K562 (cell line): Measurements from ENCODE around the gene CBLIF. TPM values are rescaled to one million over a fixed set of nuclear protein-coding genes. Genes with fewer than 3 reads are reported as not detected.

Experiments used
- ATF7 ChIP-seq: fragments of 450-650 bp; IDR thresholded peaks from 2 replicates; pipeline ENCODE4 v1.7.1; 2014; ENCODE audit warnings: mild to moderate bottlenecking, moderate library complexity
- BCLAF1 ChIP-seq, 2 experiments: fragments of 450-650 bp in 1 of 2; IDR thresholded peaks; 2 replicates each; pipeline ENCODE4 v1.6.1; 2011 to 2017; ENCODE audit warnings: low read depth in 2 of 2, antibody characterized with exemption in 1 of 2, borderline replicate concordance in 1 of 2, low read length in 1 of 2, mild to moderate bottlenecking in 1 of 2, mixed read lengths in 1 of 2; ENCODE audit not compliant: control insufficient read depth in 1 of 2
- CREB5 ChIP-seq: fragments of 250-450 bp; sonication (Bioruptor Pico); IDR thresholded peaks from 2 replicates; pipeline ENCODE4 v1.5.0; 2020; ENCODE audit warnings: mild to moderate bottlenecking
- DMBX1 ChIP-seq: fragments of 250-450 bp; sonication (Bioruptor Pico); IDR thresholded peaks from 2 replicates; pipeline ENCODE4 v1.8.0; 2022; ENCODE audit warnings: inconsistent platforms, mild to moderate bottlenecking, moderate library complexity, borderline replicate concordance
- FOXP4 ChIP-seq: sonication (generic); formaldehyde crosslinking; IDR thresholded peaks from 2 replicates; pipeline ENCODE4 v1.8.0; 2022; ENCODE audit warnings: mild to moderate bottlenecking, missing genetic modification reagents, borderline replicate concordance
- GABPA ChIP-seq: fragments of 200-800 bp; sonication (Bioruptor generic); conservative IDR thresholded peaks from 2 replicates; pipeline ENCODE4 v1.6.1; 2016; ENCODE audit warnings: low read depth, missing genetic modification characterization, missing compliant biosample characterization
- GATAD2B ChIP-seq: fragments of 450-650 bp; IDR thresholded peaks from 2 replicates; pipeline ENCODE4 v1.6.1; 2017; ENCODE audit warnings: mild to moderate bottlenecking, borderline replicate concordance
- LCOR ChIP-seq: sonication (generic); formaldehyde crosslinking; IDR thresholded peaks from 2 replicates; pipeline ENCODE4 v1.8.0; 2022; ENCODE audit warnings: mild to moderate bottlenecking, missing genetic modification reagents
- NCOA2 ChIP-seq, 2 experiments: fragments of 450-650 bp; IDR thresholded peaks; 2 replicates each; pipeline ENCODE4 v1.6.1; 2018; ENCODE audit warnings: mild to moderate bottlenecking in 2 of 2, moderate library complexity in 1 of 2; ENCODE audit not compliant: partially characterized antibody in 2 of 2
- NFATC3 ChIP-seq: fragments of 450-650 bp; IDR thresholded peaks from 2 replicates; pipeline ENCODE4 v1.6.1; 2017; ENCODE audit warnings: mild to moderate bottlenecking
- NONO ChIP-seq, 2 experiments: fragments of 200-400 bp in 1 of 2; fragments of 450-650 bp in 1 of 2; formaldehyde crosslinking in 1 of 2; IDR thresholded peaks; 2 replicates each; pipeline ENCODE4 v1.6.1; 2017; ENCODE audit warnings: low read depth in 2 of 2, mild to moderate bottlenecking in 2 of 2, moderate library complexity in 2 of 2, low read length in 1 of 2
- NUFIP1 ChIP-seq: fragments of 450-650 bp; IDR thresholded peaks from 2 replicates; pipeline ENCODE4 v1.6.1; 2018; ENCODE audit not compliant: partially characterized antibody
- PHB ChIP-seq: fragments of 250-450 bp; sonication (Bioruptor Pico); IDR thresholded peaks from 2 replicates; pipeline ENCODE4 v1.5.0; 2021
- PRDM10 ChIP-seq: fragments of 450-650 bp; IDR thresholded peaks from 2 replicates; pipeline ENCODE4 v1.6.1; 2018; ENCODE audit not compliant: partially characterized antibody
- SP1 ChIP-seq: sonication (generic); formaldehyde crosslinking; IDR thresholded peaks from 2 replicates; pipeline ENCODE4 v1.8.1; 2022; ENCODE audit warnings: mild to moderate bottlenecking, missing genetic modification reagents
- YBX1 ChIP-seq: fragments of 450-650 bp; IDR thresholded peaks from 2 replicates; pipeline ENCODE4 v1.7.1; 2016; ENCODE audit warnings: mild to moderate bottlenecking
- ZBED1 ChIP-seq: IDR thresholded peaks from 2 replicates; pipeline ENCODE4 v1.6.1; 2014
- ZNF175 ChIP-seq: fragments of 200-800 bp; sonication (Bioruptor generic); IDR thresholded peaks from 2 replicates; pipeline ENCODE4 v1.6.1; 2016; ENCODE audit warnings: low read depth, mild to moderate bottlenecking, missing genetic modification characterization, missing compliant biosample characterization
- ZNF444 ChIP-seq: fragments of 250-450 bp; sonication (Bioruptor Pico); IDR thresholded peaks from 2 replicates; pipeline ENCODE4 v1.4.0; 2020; ENCODE audit warnings: mild to moderate bottlenecking, moderate library complexity
- polyA plus RNA-seq, 8 experiments: library from polyadenylated mRNA; depleted of rRNA in 4 of 8; stranded (reverse) in 5 of 8; unstranded in 3 of 8; fragments of >200 nt; fragmentation: Nextera tagmentation in 2 of 8; fragmentation: Illumina TruSeq in 1 of 8; extraction: Ambion mirVana in 2 of 8; extraction: Trizol in 1 of 8; gene quantifications; 2 replicates each; pipeline versions ENCODE4 v1.2.1 to v1.2.3, GENCODE V29; 2011 to 2014; ENCODE audit warnings: inconsistent platforms in 1 of 8, missing spikeins in 1 of 8
- total RNA-seq, 7 experiments: library from RNA; depleted of rRNA in 6 of 7; stranded (reverse); fragments of >200 nt in 6 of 7; fragmentation: Illumina TruSeq in 2 of 7; extraction: Trizol in 2 of 7; gene quantifications; 2 replicates each; pipeline versions ENCODE4 v1.2.1 to v1.2.3, GENCODE V29; 2011 to 2021; ENCODE audit warnings: low replicate concordance in 1 of 7

The CBLIF gene
- total and polyA plus RNA-seq, 9 of the 15 experiments (the other 6 are each of a cell fraction or from before 2014, with no cell fraction given), result 0.07 to 0.83 (median 0.54) TPM

GRCh38 chr11:59810911-59811259 is 34.4 kb downstream of the CBLIF start (continued):
- TF ChIP-seq BCLAF1 (IDR thresholded peaks at IDR 0.05; ENCODE audit: borderline replicate concordance in 1 of 2, control insufficient read depth in 1 of 2, low read depth in 2 of 2, low read length in 1 of 2) (no peak), GABPA (tag) (peak; percentile 66), SP1 (CRISPR knock-in tag) (peak; percentile 9; the same call in 1 of the 2 replicates), NUFIP1 (no peak), CREB5 (CRISPR knock-in tag) (no peak), ZBED1 (no peak), NFATC3 (0 out of 2 replicates have a peak, but pooled peaks have one; percentile 13), PRDM10 (no peak), ZNF175 (CRISPR knock-in tag) (0 out of 2 replicates have a peak, but pooled peaks have one; percentile 16), PHB (CRISPR knock-in tag) (no peak), GATAD2B (no peak), ZNF444 (CRISPR knock-in tag) (no peak), NCOA2 (IDR thresholded peaks at IDR 0.05; ENCODE audit: partially characterized antibody in 2 of 2) (peak in 1 of 2 experiments; percentile 68), NONO (IDR thresholded peaks at IDR 0.05; ENCODE audit: low read depth in 2 of 2, low read length in 1 of 2) (no peak), YBX1 (no peak), ATF7 (peak; percentile 13; the same call in 1 of the 2 replicates), LCOR (CRISPR knock-in tag) (0 out of 2 replicates have a peak, but pooled peaks have one; percentile 3), DMBX1 (CRISPR knock-in tag) (no peak), FOXP4 (CRISPR knock-in tag) (no peak)
